GM12875 (cell line): Measurements from ENCODE around the gene ZNF365.

Experiments used
- H3K4me3 ChIP-seq: one replicate; pipeline ENCODE4 v1.5.1; 2011; ENCODE audit warnings: low read depth, low read length, control low read depth
- CTCF ChIP-seq: IDR thresholded peaks from 2 replicates; pipeline ENCODE4 v1.5.1; 2011; ENCODE audit warnings: low read depth, mild to moderate bottlenecking, control low read depth, inconsistent platforms, low read length, moderate library complexity, borderline replicate concordance; ENCODE audit not compliant: insufficient read depth

The ZNF365 gene

GRCh38 chr10:62437696-62438095 lies 63.5 kb downstream of the ZNF365 start:
- no peak overlapping the region for H3K4me3 ChIP-seq
- peak; percentile 40; the same call in 1 of the 2 replicates for TF ChIP-seq CTCF

- H3K4me3 ChIP-seq: no peak overlapping the region
- TF ChIP-seq CTCF: no peak
Measured at GRCh38 chr10:62442006-62442405, 67.8 kb downstream of the ZNF365 start.

- TF ChIP-seq CTCF: no peak
- no peak overlapping the region for H3K4me3 ChIP-seq
Measured at GRCh38 chr10:62442894-62443669, 68.9 kb downstream of the ZNF365 start.

GRCh38 chr10:62443866-62444265 lies 69.7 kb downstream of the ZNF365 start:
- no peak for TF ChIP-seq CTCF

GRCh38 chr10:62446627-62447026 lies 72.5 kb downstream of the ZNF365 start:
- no peak for TF ChIP-seq CTCF
- H3K4me3 ChIP-seq: no peak overlapping the region

More at GRCh38 chr10:62443866-62444265, 69.7 kb downstream of the ZNF365 start:
- no peak overlapping the region for H3K4me3 ChIP-seq

- no peak for TF ChIP-seq CTCF
- H3K4me3 ChIP-seq: no peak overlapping the region
Measured at GRCh38 chr10:62450912-62451610, 76.9 kb downstream of the ZNF365 start.

- no peak for TF ChIP-seq CTCF
- no peak overlapping the region for H3K4me3 ChIP-seq
Measured at GRCh38 chr10:62451611-62451975, 77.4 kb downstream of the ZNF365 start.
